ENCODE measurements around the gene HTR2B. TPM values are rescaled to one million over a fixed set of nuclear protein-coding genes. Genes with fewer than 3 reads are reported as not detected.

The HTR2B gene
- total RNA-seq, 1 experiment from 2014 or later, result not detected

DNA sequence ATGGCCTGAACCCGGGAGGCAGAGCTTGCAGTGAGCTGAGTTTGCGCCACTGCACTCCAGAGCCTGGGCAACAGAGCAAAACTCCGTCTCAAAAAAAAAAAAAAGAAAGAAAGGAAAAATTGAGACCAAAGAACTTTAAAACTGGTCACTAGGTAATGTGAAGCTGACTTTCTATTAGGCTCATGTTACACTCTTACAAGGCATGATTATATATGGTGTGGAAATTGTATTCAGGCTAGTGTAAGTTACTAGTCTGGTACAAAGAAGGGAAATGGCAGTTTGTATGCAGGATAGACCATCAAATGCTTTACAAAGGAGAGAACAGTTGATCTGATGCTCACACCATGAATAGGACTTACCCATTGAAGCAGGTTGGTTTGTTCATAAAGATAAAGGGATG, 38.2 kb upstream of the HTR2B start:
- ATAC-seq, result no peak
- POLR2A ChIA-PET, result no interaction called here

DNA sequence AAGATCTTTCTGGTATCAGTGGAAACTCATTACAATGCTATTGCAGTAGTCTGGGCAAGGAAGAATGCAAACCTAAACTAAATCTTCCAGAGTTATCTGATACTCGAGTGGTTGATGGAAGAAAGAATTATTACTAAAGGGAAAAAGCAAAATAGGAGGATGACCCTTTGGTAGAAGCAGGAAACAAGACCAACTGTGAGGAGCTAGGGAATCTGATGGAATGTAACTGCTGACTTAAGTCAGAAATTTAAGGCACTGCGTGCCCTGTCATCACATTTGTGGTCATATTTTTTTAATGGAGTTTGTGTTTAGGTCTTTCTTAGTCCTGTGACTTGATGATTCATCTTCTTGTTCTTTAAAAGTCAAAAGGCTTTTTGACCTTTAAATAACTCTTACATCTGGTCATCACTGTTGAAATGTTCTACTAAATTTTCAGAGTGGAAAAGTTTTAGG, 37.1 kb upstream of the HTR2B start:
- H3K4me1 ChIP-seq (ENCODE audit: control insufficient read depth in 1 of 2, insufficient read depth in 2 of 2, low read length in 2 of 2), result peaks cover 0 to 6% of the 10 kb centered on the region in 2 experiments; a peak in 1 of 4 replicates
- ChIA-PET POLR2A (no interaction called here), RAD21 (ENCODE audit: low non-redundant PET in 1 of 2, low total read pairs in 2 of 2, uncharacterized antibody in 2 of 2, unreplicated experiment in 2 of 2) (no interaction called here), CTCF (no interaction called here)
- H2AFZ ChIP-seq (ENCODE audit: low read depth, low read length, poor library complexity, severe bottlenecking), result no peak overlapping the region
- 0 out of 2 replicates have a peak, but pooled peaks cover 4% of the 10 kb centered on the region for H4K20me1 ChIP-seq (ENCODE audit: insufficient read depth)
- H3K9ac ChIP-seq (ENCODE audit: low read length), result no peak overlapping the region
- no peak for ATAC-seq
- no peaks in the 10 kb centered on the region for H3K27me3 ChIP-seq (ENCODE audit: insufficient read depth, low read length)
- H3K27ac ChIP-seq (ENCODE audit: low read depth, low read length), result no peak overlapping the region
- no peaks in the 10 kb centered on the region for H3K79me2 ChIP-seq (ENCODE audit: insufficient read depth, low read length)
- intact Hi-C loops (cut with micrococcal nuclease), result no loop called here
- H3K9me3 ChIP-seq (ENCODE audit: control insufficient read depth in 1 of 2, insufficient read depth in 1 of 2, low read depth in 1 of 2, low read length in 2 of 2), result no peaks in the 10 kb centered on the region
- H3K9me2 ChIP-seq (ENCODE audit: insufficient read depth), result no peaks in the 10 kb centered on the region
- no peak overlapping the region for H3K4me2 ChIP-seq (ENCODE audit: low read length)
- H3K36me3 ChIP-seq (ENCODE audit: control insufficient read depth in 1 of 2, insufficient read depth in 2 of 2, low read length in 2 of 2), result peaks cover 9 to 26% of the 10 kb centered on the region in 2 experiments; a peak in 3 of 4 replicates
- no peak overlapping the region for H3K4me3 ChIP-seq (replicated peaks in 1 of 2; ENCODE audit: low read depth in 1 of 2, low read length in 2 of 2)
- TF ChIP-seq SP1 (IDR thresholded peaks at IDR 0.05; ENCODE audit: low read depth) (no peak), ZNF274 (IDR thresholded peaks at IDR 0.05; ENCODE audit: low read depth, low read length) (no peak), JUND (IDR thresholded peaks at IDR 0.05) (no peak), ELF1 (IDR thresholded peaks at IDR 0.05; ENCODE audit: borderline replicate concordance, low read depth) (no peak), FOSL1 (IDR thresholded peaks at IDR 0.05; ENCODE audit: low read depth) (no peak), ZFX (IDR thresholded peaks at IDR 0.05) (no peak), TCF7L2 (IDR thresholded peaks at IDR 0.05; ENCODE audit: borderline replicate concordance, extremely low read depth, insufficient read depth, insufficient read length) (no peak), YY1 (IDR thresholded peaks at IDR 0.05; ENCODE audit: extremely low read depth, insufficient replicate concordance, low read depth, low read length) (no peak), CEBPB (IDR thresholded peaks at IDR 0.05; ENCODE audit: low read depth) (no peak), CBX3 (IDR thresholded peaks at IDR 0.05; ENCODE audit: low read depth) (no peak), RAD21 (IDR thresholded peaks at IDR 0.05; ENCODE audit: low read depth) (no peak)
- TF ChIP-seq, protein P1, sequence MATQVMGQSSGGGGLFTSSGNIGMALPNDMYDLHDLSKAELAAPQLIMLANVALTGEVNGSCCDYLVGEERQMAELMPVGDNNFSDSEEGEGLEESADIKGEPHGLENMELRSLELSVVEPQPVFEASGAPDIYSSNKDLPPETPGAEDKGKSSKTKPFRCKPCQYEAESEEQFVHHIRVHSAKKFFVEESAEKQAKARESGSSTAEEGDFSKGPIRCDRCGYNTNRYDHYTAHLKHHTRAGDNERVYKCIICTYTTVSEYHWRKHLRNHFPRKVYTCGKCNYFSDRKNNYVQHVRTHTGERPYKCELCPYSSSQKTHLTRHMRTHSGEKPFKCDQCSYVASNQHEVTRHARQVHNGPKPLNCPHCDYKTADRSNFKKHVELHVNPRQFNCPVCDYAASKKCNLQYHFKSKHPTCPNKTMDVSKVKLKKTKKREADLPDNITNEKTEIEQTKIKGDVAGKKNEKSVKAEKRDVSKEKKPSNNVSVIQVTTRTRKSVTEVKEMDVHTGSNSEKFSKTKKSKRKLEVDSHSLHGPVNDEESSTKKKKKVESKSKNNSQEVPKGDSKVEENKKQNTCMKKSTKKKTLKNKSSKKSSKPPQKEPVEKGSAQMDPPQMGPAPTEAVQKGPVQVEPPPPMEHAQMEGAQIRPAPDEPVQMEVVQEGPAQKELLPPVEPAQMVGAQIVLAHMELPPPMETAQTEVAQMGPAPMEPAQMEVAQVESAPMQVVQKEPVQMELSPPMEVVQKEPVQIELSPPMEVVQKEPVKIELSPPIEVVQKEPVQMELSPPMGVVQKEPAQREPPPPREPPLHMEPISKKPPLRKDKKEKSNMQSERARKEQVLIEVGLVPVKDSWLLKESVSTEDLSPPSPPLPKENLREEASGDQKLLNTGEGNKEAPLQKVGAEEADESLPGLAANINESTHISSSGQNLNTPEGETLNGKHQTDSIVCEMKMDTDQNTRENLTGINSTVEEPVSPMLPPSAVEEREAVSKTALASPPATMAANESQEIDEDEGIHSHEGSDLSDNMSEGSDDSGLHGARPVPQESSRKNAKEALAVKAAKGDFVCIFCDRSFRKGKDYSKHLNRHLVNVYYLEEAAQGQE (IDR thresholded peaks at IDR 0.05; ENCODE audit: low read depth), result no peak
- BruUV-seq (replicated peaks), result no TSS peak
- DNase-seq (ENCODE audit: low read depth, low spot score), result no peak

More for the DNA sequence above, 38.2 kb upstream of the HTR2B start:
- no peak overlapping the region for H2AFZ ChIP-seq (ENCODE audit: low read depth, low read length, poor library complexity, severe bottlenecking)
- H3K27ac ChIP-seq (ENCODE audit: low read depth, low read length), result no peak overlapping the region
- H3K9ac ChIP-seq (ENCODE audit: low read length), result no peak overlapping the region
- RAD21 ChIA-PET (ENCODE audit: low non-redundant PET in 1 of 2, low total read pairs in 2 of 2, uncharacterized antibody in 2 of 2, unreplicated experiment in 2 of 2), result no interaction called here
- H3K36me3 ChIP-seq (ENCODE audit: control insufficient read depth in 1 of 2, insufficient read depth in 2 of 2, low read length in 2 of 2), result peaks cover 9 to 38% of the 10 kb centered on the region in 2 experiments; a peak in 3 of 4 replicates
- H3K9me3 ChIP-seq (ENCODE audit: control insufficient read depth in 1 of 2, insufficient read depth in 1 of 2, low read depth in 1 of 2, low read length in 2 of 2), result no peaks in the 10 kb centered on the region
- H3K79me2 ChIP-seq (ENCODE audit: insufficient read depth, low read length), result no peaks in the 10 kb centered on the region
- 0 out of 2 replicates have a peak, but pooled peaks cover 4% of the 10 kb centered on the region for H4K20me1 ChIP-seq (ENCODE audit: insufficient read depth)
- no peak for DNase-seq (ENCODE audit: low read depth, low spot score)
- CTCF ChIA-PET, result no interaction called here
- H3K4me1 ChIP-seq (ENCODE audit: control insufficient read depth in 1 of 2, insufficient read depth in 2 of 2, low read length in 2 of 2), result peaks cover 0 to 6% of the 10 kb centered on the region in 2 experiments; a peak in 1 of 4 replicates
- H3K9me2 ChIP-seq (ENCODE audit: insufficient read depth), result no peaks in the 10 kb centered on the region
- TF ChIP-seq FOSL1 (IDR thresholded peaks at IDR 0.05; ENCODE audit: low read depth) (no peak), JUND (IDR thresholded peaks at IDR 0.05) (no peak)
- intact Hi-C loops (cut with micrococcal nuclease), result no loop called here
- no peaks in the 10 kb centered on the region for H3K27me3 ChIP-seq (ENCODE audit: insufficient read depth, low read length)
- H3K4me2 ChIP-seq (ENCODE audit: low read length), result no peak overlapping the region
- BruUV-seq (replicated peaks), result no TSS peak
- no peak overlapping the region for H3K4me3 ChIP-seq (replicated peaks in 1 of 2; ENCODE audit: low read depth in 1 of 2, low read length in 2 of 2)
